Fibroblast of lung (primary cell): Measurements from ENCODE around the gene CFAP221.

ENCODE experiments used
- EZH2 ChIP-seq: IDR thresholded peaks from 2 replicates; pipeline ENCODE4 v1.5.1; 2012; ENCODE audit warnings: low read length, control low read depth, mild to moderate bottlenecking; ENCODE audit errors: missing control alignments
- TF ChIP-seq, protein P1 (sequence below), 2 donors: IDR thresholded peaks in 1 of 2; conservative IDR thresholded peaks in 1 of 2; 1 replicate in 1 of 2; 2 replicates in 1 of 2; pipeline ENCODE4 v1.5.1; 2011 to 2012; ENCODE audit warnings: low read length in 2 of 2, control low read depth in 1 of 2, inconsistent platforms in 1 of 2, low read depth in 1 of 2, mild to moderate bottlenecking in 1 of 2

DNA sequence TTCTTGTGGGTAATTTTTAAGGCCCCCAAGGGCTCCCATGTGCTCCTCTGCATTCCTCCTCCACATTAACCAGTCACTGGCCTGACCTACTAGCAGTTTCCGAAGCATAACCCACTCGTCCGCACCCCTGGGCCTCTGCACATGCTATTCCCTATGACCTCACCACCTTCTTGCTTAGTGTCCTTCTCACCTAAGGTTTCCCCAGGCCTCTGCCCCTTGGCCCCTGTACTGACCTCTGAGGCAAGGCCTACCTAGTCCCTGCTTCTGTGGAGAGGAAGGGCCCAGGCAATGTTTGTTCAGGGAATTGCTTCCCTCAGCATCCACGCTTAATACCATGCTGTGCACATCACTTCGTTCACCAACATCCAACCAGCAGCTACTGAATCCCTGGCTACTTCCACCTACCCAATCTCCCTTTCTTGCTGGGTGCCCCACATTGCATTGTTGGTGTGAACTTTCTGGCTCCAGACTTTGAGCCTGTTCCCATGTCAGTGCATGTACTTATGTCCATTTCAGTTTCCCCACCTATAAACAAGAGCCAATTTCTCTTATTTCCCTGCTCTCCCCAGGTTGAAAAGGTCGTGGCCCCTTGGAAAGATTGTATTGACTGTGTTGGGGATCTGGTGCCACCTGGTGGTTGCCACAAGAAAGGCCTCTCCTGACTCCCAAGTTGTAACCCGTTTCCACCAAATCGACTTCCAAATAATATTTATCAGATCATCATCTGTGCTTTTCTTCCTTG lies 115.5 kb downstream of the CFAP221 start:
- TF ChIP-seq, protein P1, sequence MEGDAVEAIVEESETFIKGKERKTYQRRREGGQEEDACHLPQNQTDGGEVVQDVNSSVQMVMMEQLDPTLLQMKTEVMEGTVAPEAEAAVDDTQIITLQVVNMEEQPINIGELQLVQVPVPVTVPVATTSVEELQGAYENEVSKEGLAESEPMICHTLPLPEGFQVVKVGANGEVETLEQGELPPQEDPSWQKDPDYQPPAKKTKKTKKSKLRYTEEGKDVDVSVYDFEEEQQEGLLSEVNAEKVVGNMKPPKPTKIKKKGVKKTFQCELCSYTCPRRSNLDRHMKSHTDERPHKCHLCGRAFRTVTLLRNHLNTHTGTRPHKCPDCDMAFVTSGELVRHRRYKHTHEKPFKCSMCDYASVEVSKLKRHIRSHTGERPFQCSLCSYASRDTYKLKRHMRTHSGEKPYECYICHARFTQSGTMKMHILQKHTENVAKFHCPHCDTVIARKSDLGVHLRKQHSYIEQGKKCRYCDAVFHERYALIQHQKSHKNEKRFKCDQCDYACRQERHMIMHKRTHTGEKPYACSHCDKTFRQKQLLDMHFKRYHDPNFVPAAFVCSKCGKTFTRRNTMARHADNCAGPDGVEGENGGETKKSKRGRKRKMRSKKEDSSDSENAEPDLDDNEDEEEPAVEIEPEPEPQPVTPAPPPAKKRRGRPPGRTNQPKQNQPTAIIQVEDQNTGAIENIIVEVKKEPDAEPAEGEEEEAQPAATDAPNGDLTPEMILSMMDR (conservative IDR thresholded peaks at IDR 0.05 in 1 of 2, IDR thresholded peaks at IDR 0.05 in 1 of 2; ENCODE audit: low read depth in 1 of 2, low read length in 2 of 2) = peak; percentile 87 to 94
- no peak for TF ChIP-seq EZH2
